ENCODE results near the gene MMP10. TPM values are rescaled to one million over a fixed set of nuclear protein-coding genes. Genes with fewer than 3 reads are reported as not detected.

The MMP10 gene
- total RNA-seq, 1 experiment from 2014 or later = not detected

DNA sequence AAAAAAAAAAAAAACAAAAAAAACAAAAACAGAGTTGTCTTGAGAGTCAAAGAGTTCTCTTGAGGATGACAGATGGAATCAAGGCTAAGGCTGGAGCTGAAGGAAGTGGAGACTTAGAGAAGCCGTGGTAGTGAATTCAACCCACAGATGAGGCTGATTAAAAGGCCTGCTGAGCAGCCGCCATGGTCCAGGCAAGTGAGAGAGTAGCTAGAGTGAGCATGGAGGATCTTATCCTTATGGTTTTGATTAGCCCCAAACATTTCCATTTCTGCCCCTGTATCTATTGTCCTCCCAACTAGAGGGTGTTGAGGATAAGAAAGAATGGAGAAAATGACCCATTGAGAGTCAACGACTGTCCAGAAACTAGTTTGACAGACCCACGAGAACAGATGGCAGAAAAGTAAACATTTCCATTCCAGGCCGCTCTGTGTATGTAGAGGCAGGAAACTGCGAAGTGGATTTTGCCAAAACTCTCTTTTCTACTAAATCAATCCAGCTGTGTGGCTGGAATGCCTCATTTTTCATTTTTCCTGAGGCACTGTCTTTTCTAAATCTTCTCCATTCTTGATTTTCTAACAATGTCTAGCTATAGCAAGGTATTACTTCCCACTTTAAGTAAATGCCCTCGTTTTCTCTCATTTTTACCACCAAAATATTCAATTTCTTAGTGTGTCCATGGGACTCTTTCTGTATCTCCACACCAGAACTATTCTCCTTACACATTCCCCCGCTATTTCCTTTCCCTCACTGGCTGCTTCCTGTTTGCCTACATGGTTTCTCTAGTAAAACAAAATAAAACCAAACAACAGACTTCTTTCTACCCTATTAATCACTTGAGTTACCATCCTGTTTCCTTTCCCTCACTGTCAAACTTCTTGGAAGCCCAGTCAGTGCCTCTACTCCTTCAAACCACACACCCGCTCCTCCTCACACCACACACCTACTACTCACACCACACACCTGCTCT, 50.3 kb downstream of the MMP10 start:
- no peak for DNase-seq (ENCODE audit: low spot score)

DNA sequence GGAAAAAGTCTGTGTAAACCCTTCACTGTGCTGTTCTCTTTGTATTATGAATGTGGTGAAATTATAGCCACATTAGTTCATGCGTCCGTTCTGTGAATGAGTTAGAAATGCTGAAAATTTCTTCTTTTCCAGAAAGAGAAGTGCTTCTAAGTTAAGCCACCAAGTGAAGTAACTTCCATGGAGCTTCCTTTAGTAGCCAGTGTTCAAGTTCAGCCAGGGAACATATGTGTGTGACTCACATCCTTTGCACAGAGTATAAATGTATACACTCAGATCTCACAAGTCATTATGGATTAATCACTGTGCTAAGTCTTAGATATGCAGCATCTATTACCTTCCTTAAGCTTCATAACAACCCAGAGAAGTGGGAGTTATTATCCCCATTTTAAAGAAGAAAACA, 52.5 kb downstream of the MMP10 start:
- DNase-seq (ENCODE audit: low spot score) = no peak

DNA sequence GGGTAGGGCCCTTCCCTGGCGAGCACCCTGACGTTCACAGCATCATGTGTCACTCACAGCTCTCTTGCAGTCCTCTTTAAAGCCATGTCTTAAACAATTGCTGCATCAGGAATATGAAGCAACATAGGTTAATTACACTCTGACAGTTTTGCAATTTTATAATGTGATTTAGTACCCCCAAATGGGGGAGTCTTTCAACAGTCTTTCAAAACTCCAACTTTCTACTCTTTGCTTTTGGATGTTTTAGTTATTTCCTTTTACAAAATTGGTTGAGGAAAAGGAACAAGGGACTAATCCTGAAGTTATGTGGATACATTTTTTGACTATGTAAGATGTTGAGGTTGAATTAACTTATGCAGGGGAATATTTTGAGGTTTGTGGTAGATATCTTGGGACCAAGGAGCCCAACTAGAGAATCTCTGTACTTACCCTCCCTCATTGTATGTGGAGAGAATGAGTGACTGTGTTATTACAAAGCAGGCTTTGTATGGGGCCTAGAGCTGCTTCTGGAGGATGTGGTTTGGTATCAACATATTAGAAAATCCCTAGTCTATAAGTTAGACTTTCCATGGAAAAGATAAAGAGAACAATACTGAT, 55.4 kb downstream of the MMP10 start, which contains the start of gene MMP8:
Gene MMP8 (minus strand): TSS at position 51 of the 597 bp plus-strand sequence. CDS start 99 bp downstream, outside the sequence.
- DNase-seq (ENCODE audit: low spot score) = no peak

GRCh38 chr11:102722821-102723220, 57.6 kb downstream of the MMP10 start:
- no peak for DNase-seq (ENCODE audit: low spot score)

Other genes with a start within 250 kb of the MMP10 start
- gene MMP7, start 249.9 kb downstream of the MMP10 start, total RNA-seq (2014; rRNA removed; shearing (Covaris generic)) = 88.5 and 98.1 TPM in 2 replicates
- gene MMP20, start 155.3 kb downstream of the MMP10 start, total RNA-seq (2014; rRNA removed; shearing (Covaris generic)) = not detected in 2 replicates
- gene MMP27, start 74.9 kb downstream of the MMP10 start, total RNA-seq (2014; rRNA removed; shearing (Covaris generic)) = not detected in 2 replicates
- gene MMP8, start 55.7 kb downstream of the MMP10 start, total RNA-seq (2014; rRNA removed; shearing (Covaris generic)) = not detected in 2 replicates
- gene MMP1, start 17.5 kb upstream of the MMP10 start, total RNA-seq (2014; rRNA removed; shearing (Covaris generic)) = not detected in 2 replicates
- not detected in 2 replicates for gene MMP3, start 63.0 kb upstream of the MMP10 start, total RNA-seq (2014; rRNA removed; shearing (Covaris generic))
- not detected in 2 replicates for gene MMP12, start 94.4 kb upstream of the MMP10 start, total RNA-seq (2014; rRNA removed; shearing (Covaris generic))
- gene MMP13, start 175.1 kb upstream of the MMP10 start, total RNA-seq (2014; rRNA removed; shearing (Covaris generic)) = 0.13 TPM in 1 of 2 replicates, not detected in the other

Data from HT-29 (cell line).